ENCODE measurements around the gene ARSA.

The ARSA gene

GRCh38 chr22:50579752-50580151 lies 48.2 kb downstream of the ARSA start:
- TF ChIP-seq SNAI2 (CRISPR knock-in tag; IDR thresholded peaks at IDR 0.05) (no peak), PATZ1 (CRISPR knock-in tag; IDR thresholded peaks at IDR 0.05; ENCODE audit: borderline replicate concordance) (no peak), PPARA (CRISPR knock-in tag; IDR thresholded peaks at IDR 0.05; ENCODE audit: borderline replicate concordance) (no peak), ARNTL (CRISPR knock-in tag; IDR thresholded peaks at IDR 0.05; ENCODE audit: borderline replicate concordance, low read depth) (no peak), GLIS3 (CRISPR knock-in tag; IDR thresholded peaks at IDR 0.05) (no peak), ZNF70 (CRISPR knock-in tag; IDR thresholded peaks at IDR 0.05) (no peak), OSR1 (CRISPR knock-in tag; IDR thresholded peaks at IDR 0.05) (no peak), CREB5 (CRISPR knock-in tag; IDR thresholded peaks at IDR 0.05; ENCODE audit: low read depth) (no peak), POU6F1 (CRISPR knock-in tag; IDR thresholded peaks at IDR 0.05; ENCODE audit: borderline replicate concordance, low read depth) (no peak), ZNF565 (CRISPR knock-in tag; conservative IDR thresholded peaks at IDR 0.05; ENCODE audit: low read depth) (no peak), TSHZ2 (CRISPR knock-in tag; IDR thresholded peaks at IDR 0.05) (no peak), ZC3H10 (CRISPR knock-in tag; IDR thresholded peaks at IDR 0.05) (no peak), ESRRG (CRISPR knock-in tag; IDR thresholded peaks at IDR 0.05) (no peak), ZFP30 (CRISPR knock-in tag; IDR thresholded peaks at IDR 0.05) (no peak), TCF4 (CRISPR knock-in tag; IDR thresholded peaks at IDR 0.05; ENCODE audit: borderline replicate concordance) (no peak), BACH2 (CRISPR knock-in tag; IDR thresholded peaks at IDR 0.05; ENCODE audit: borderline replicate concordance) (no peak), ZNF8 (CRISPR knock-in tag; IDR thresholded peaks at IDR 0.05) (no peak), CSRNP3 (CRISPR knock-in tag; IDR thresholded peaks at IDR 0.05) (no peak), ISL1 (CRISPR knock-in tag; IDR thresholded peaks at IDR 0.05) (no peak)
- no peak for ATAC-seq

- ATAC-seq: no peak
- TF ChIP-seq RARB (CRISPR knock-in tag; IDR thresholded peaks at IDR 0.05): no peak
- no peak for TF ChIP-seq BACH2 (CRISPR knock-in tag; IDR thresholded peaks at IDR 0.05; ENCODE audit: borderline replicate concordance)
- no peak for TF ChIP-seq ESRRG (CRISPR knock-in tag; IDR thresholded peaks at IDR 0.05)
- no peak for TF ChIP-seq ZC3H10 (CRISPR knock-in tag; IDR thresholded peaks at IDR 0.05)
- TF ChIP-seq ZNF70 (CRISPR knock-in tag; IDR thresholded peaks at IDR 0.05): no peak
- TF ChIP-seq ZFP30 (CRISPR knock-in tag; IDR thresholded peaks at IDR 0.05): no peak
- TF ChIP-seq CREB5 (CRISPR knock-in tag; IDR thresholded peaks at IDR 0.05; ENCODE audit: low read depth): no peak
- TF ChIP-seq SNAI2 (CRISPR knock-in tag; IDR thresholded peaks at IDR 0.05): no peak
- no peak for TF ChIP-seq ARNTL (CRISPR knock-in tag; IDR thresholded peaks at IDR 0.05; ENCODE audit: borderline replicate concordance, low read depth)
- no peak for TF ChIP-seq TSHZ2 (CRISPR knock-in tag; IDR thresholded peaks at IDR 0.05)
- no peak for TF ChIP-seq PPARA (CRISPR knock-in tag; IDR thresholded peaks at IDR 0.05; ENCODE audit: borderline replicate concordance)
- no peak for TF ChIP-seq PATZ1 (CRISPR knock-in tag; IDR thresholded peaks at IDR 0.05; ENCODE audit: borderline replicate concordance)
- TF ChIP-seq ZNF565 (CRISPR knock-in tag; conservative IDR thresholded peaks at IDR 0.05; ENCODE audit: low read depth): no peak
- no peak for TF ChIP-seq CSDC2 (CRISPR knock-in tag; IDR thresholded peaks at IDR 0.05)
- TF ChIP-seq TCF4 (CRISPR knock-in tag; IDR thresholded peaks at IDR 0.05; ENCODE audit: borderline replicate concordance): no peak
- no peak for TF ChIP-seq ZFP3 (CRISPR knock-in tag; IDR thresholded peaks at IDR 0.05)
- TF ChIP-seq TOX (CRISPR knock-in tag; IDR thresholded peaks at IDR 0.05; ENCODE audit: borderline replicate concordance): no peak
Observed at GRCh38 chr22:50578776-50579310, 49.1 kb downstream of the ARSA start.

Data from SK-N-SH treated with all-trans-retinoic acid at 6 μM for 48 hours (cell line).